SK-N-SH treated with all-trans-retinoic acid at 6 μM for 48 hours (cell line): Measurements from ENCODE around the gene MASTL.

ENCODE experiments used
- SNAI2 ChIP-seq: fragments of 250-450 bp; sonication (Bioruptor Pico); IDR thresholded peaks from 2 replicates; pipeline ENCODE4 v1.5.0; 2020; ENCODE audit warnings: mild to moderate bottlenecking, moderate library complexity
- TF ChIP-seq, protein P1 (sequence below): fragments of 250-450 bp; sonication (Bioruptor Pico); IDR thresholded peaks from 2 replicates; pipeline ENCODE4 v1.5.1; 2020; ENCODE audit warnings: low read depth, mild to moderate bottlenecking, moderate library complexity

DNA sequence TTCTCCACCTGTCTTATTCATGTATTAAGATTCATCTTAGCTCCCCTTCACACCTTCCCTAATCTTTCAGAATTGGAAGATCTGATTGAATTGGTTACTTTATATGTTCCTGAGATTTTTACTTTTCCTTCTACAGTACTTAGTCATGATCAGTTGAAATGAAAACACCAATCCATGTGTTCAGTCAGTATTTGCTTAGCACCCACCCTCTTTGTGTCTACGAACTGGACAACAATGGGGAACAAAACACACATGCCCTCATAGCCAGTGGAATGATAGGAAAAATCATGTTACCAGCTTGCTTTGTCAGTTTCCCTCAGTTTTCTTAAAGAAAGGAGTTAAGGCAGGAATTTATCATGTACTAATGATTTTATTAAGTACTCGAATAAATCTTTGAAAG lies 2.0 kb downstream of the MASTL start:
- TF ChIP-seq SNAI2 (CRISPR knock-in tag) = no peak
- TF ChIP-seq, protein P1, sequence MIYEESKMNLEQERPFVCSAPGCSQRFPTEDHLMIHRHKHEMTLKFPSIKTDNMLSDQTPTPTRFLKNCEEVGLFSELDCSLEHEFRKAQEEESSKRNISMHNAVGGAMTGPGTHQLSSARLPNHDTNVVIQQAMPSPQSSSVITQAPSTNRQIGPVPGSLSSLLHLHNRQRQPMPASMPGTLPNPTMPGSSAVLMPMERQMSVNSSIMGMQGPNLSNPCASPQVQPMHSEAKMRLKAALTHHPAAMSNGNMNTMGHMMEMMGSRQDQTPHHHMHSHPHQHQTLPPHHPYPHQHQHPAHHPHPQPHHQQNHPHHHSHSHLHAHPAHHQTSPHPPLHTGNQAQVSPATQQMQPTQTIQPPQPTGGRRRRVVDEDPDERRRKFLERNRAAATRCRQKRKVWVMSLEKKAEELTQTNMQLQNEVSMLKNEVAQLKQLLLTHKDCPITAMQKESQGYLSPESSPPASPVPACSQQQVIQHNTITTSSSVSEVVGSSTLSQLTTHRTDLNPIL (CRISPR knock-in tag) = no peak
